Activated T-cell treated with anti-CD3 and anti-CD28 coated beads, Interleukin-2, amount 50 U/mL, for 4 hours (primary cell): ENCODE measurements around the gene DVL1. TPM values are rescaled to one million over a fixed set of nuclear protein-coding genes. Genes with fewer than 3 reads are reported as not detected.

Experiments used
- ATAC-seq, 2 donors: fragments of 200-7000 bp; cut with Tn5 transposase; one replicate each; pipeline ENCODE4 v1.10.0; 2021
- DNase-seq: peaks from one replicate; pipeline ENCODE4 v3.0.0-alpha.2; 2020
- H3K27me3 Mint-ChIP-seq: one replicate; pipeline ENCODE4 v1.8.0; 2021; ENCODE audit warnings: low read depth, mixed read lengths
- H3K36me3 Mint-ChIP-seq: one replicate; pipeline ENCODE4 v1.8.0; 2022; ENCODE audit warnings: mixed read lengths; ENCODE audit not compliant: insufficient read depth
- H3K4me1 Mint-ChIP-seq: one replicate; pipeline ENCODE4 v1.8.0; 2021; ENCODE audit warnings: low read depth, mixed read lengths
- H3K4me3 Mint-ChIP-seq: one replicate; pipeline ENCODE4 v1.8.0; 2021; ENCODE audit warnings: mild to moderate bottlenecking, moderate library complexity, mixed read lengths
- H3K9me3 Mint-ChIP-seq: one replicate; pipeline ENCODE4 v1.8.0; 2021; ENCODE audit warnings: mixed read lengths
- total RNA-seq, 3 donors: library from RNA; stranded (reverse); gene quantifications; one replicate each; pipeline ENCODE4 v1.2.1, GENCODE V29; 2021

DVL1 gene
- total RNA-seq, 3 donors from 2014 or later, result 70.7 to 74.6 (median 72.1) TPM

DNA sequence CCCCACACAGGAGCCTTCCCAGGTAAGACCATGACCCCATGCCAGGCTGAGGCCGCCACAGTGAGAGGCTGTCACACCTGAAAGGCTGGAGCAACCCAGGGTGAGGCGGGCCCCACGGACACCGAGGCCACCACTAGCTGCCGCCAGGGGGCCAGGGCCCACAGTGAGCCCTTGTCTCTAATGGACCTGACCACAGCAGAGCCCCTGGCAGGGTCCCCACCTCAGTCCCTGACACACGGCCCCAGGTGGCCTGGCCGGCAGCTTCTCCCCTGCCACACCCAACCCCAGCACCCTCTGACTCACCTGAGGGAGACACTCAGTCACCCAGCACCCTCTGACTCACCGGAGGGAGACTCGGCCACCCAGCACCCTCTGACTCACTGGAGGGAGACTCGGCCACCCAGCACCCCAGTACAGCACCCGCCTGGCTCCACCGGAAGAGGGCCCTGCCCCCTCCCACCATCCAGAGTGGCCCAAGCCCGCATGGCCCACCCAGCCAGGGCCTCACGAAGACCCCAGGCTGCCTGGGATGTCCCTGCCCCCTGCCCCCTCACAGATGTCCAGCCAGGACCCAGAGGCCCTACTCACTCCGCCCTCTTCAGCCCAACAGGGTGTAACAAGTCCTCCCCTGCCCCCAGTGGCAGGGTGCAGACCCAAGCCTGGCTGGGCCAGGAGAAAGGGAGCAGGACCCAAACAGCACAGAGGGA is 4.4 kb downstream of the DVL1 start:
- peak; percentile 57 for DNase-seq
- Mint-ChIP-seq H3K27me3 (no peaks in the 10 kb centered on the region), H3K36me3 (peaks cover 4% of the 10 kb centered on the region), H3K9me3 (no peaks in the 10 kb centered on the region), H3K4me1 (peaks cover 23% of the 10 kb centered on the region), H3K4me3 (no peak overlapping the region)
- peak; percentile 44 to 54 for ATAC-seq

- DNase-seq, result no peak
- H3K9me3 Mint-ChIP-seq, result no peaks in the 10 kb centered on the region
- no peak for ATAC-seq
- peaks cover 23% of the 10 kb centered on the region for H3K4me1 Mint-ChIP-seq
- H3K4me3 Mint-ChIP-seq, result no peak overlapping the region
- peaks cover 4% of the 10 kb centered on the region for H3K36me3 Mint-ChIP-seq
- H3K27me3 Mint-ChIP-seq, result no peaks in the 10 kb centered on the region
Observed at GRCh38 chr1:1343811-1344421, 5.3 kb downstream of the DVL1 start.

DNA sequence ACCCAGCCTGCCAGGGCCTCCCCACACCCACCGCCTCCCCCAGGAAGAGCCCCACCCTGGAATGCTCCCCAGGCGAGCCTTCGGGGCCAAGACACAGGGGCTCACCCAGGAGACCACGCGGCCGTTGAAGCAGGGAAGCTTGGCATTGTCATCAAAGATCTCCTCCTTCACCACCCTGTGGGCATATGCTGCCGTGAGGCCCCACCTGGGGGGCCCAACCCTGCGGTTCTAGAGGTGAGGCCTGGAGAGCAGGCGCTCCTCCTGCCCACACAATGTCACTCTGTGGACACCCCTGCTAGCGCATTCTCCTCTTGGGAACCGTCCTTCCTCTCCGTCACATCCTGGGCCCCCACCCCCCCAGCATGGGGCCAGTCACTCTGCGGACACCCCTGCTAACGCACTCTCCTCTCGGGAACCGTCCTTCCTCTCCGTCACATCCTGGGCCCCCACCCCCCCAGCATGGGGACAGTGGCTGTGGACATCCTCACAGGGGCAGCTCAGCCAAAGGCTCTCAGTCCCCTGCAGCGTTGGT is 6.6 kb downstream of the DVL1 start:
- Mint-ChIP-seq H3K27me3 (no peaks in the 10 kb centered on the region), H3K9me3 (no peaks in the 10 kb centered on the region), H3K36me3 (peaks cover 4% of the 10 kb centered on the region), H3K4me1 (peaks cover 22% of the 10 kb centered on the region), H3K4me3 (no peak overlapping the region)
- ATAC-seq (no peak), DNase-seq (no peak)

DNA sequence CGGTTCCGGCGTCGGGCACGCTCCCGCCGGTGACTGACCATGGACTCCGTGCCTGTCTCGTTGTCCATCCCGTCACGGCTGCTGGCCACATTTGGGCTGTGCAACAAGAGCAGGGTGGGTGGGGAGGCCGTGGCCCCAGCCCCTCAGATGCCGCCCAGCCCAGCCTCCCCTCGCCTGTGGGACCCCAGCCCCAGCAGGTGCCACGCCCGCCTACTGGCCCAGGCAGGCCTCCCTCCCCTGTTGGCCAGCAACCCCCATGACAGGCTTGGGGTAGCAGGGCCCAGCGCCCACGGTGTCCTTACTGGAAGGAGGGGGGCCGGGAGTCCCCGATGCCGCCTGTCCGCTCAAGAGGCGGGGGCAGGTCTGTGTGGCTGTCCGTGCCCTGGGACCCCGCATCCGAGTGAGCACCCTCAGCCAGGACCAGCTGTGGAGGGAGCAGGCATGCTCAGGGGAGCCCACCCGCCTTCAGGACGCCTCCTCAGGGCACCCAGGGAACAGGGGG is 7.1 kb downstream of the DVL1 start:
- Mint-ChIP-seq H3K9me3 (no peaks in the 10 kb centered on the region), H3K4me1 (peaks cover 16% of the 10 kb centered on the region), H3K27me3 (no peaks in the 10 kb centered on the region), H3K4me3 (no peak overlapping the region), H3K36me3 (peaks cover 4% of the 10 kb centered on the region)
- no peak for DNase-seq
- ATAC-seq, result no peak

DNA sequence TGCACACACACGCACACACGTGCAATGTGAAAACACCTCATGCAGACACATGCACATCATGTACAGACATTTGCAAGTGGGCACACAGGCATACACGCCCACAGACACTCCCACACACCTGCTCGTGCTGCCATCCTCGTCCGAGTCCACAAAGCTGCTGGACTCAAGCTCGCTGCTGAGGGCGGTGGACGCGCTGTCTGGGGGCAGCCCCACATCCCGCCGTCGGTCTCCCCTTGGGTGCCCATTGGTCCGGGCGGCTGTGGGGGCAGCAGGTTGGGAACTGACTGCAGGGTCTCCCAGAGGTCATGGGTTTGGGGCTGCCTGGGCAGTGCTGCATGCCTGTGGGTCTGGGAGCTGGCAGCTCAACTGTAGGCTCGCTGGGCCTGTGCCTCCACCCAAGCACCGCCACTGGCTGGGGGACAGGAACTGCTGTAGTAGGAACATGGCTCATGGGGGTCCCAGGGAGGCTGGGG is 7.6 kb downstream of the DVL1 start:
- Mint-ChIP-seq H3K9me3 (no peaks in the 10 kb centered on the region), H3K4me3 (no peak overlapping the region), H3K36me3 (peaks cover 4% of the 10 kb centered on the region), H3K27me3 (no peaks in the 10 kb centered on the region), H3K4me1 (peaks cover 11% of the 10 kb centered on the region)
- ATAC-seq, result no peak
- DNase-seq, result no peak

DNA sequence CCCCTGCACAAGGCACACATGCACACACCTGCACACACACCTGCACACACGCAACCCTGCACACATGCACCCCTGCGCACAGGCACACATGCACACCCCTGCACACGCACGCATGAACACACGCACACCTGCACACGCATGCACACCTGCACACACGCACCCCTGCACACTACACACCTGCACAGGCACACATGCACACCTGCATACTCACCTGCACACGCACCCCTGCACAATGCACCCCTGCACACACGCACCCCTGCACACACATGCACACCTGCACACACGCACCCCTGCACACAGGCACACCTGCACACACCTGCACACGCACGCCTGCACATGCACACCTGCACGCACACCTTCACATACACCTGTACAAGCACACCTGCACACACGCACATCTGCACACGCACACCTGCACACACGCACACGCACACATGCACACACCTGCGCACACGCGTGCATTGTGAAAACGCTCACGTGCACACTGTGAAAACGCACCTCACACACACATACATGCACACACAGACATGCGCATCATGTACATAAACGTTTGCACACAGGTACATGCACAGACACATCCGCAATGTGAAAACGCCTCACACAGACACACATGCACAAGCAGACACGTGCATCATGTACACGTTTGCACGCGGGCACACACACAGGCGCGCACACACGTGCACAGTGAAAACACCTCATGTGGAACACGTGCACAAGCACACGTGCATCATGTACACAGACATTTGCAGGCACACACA is 8.2 kb downstream of the DVL1 start:
- no peak for ATAC-seq
- peaks cover 4% of the 10 kb centered on the region for H3K36me3 Mint-ChIP-seq
- no peaks in the 10 kb centered on the region for H3K9me3 Mint-ChIP-seq
- no peaks in the 10 kb centered on the region for H3K27me3 Mint-ChIP-seq
- peaks cover 6% of the 10 kb centered on the region for H3K4me1 Mint-ChIP-seq
- DNase-seq, result no peak
- H3K4me3 Mint-ChIP-seq, result no peak overlapping the region

- Mint-ChIP-seq H3K27me3 (no peaks in the 10 kb centered on the region), H3K36me3 (peaks cover 4% of the 10 kb centered on the region), H3K4me3 (no peak overlapping the region), H3K9me3 (no peaks in the 10 kb centered on the region), H3K4me1 (peaks cover 4% of the 10 kb centered on the region)
- DNase-seq (no peak), ATAC-seq (no peak)
Observed at GRCh38 chr1:1340185-1340584, 9.0 kb downstream of the DVL1 start.

GRCh38 chr1:1338278-1338677 is 10.9 kb downstream of the DVL1 start:
- Mint-ChIP-seq H3K27me3 (no peaks in the 10 kb centered on the region), H3K36me3 (peaks cover 4% of the 10 kb centered on the region), H3K4me1 (no peaks in the 10 kb centered on the region), H3K4me3 (no peak overlapping the region), H3K9me3 (no peaks in the 10 kb centered on the region)
- no peak for DNase-seq
- no peak for ATAC-seq

- Mint-ChIP-seq H3K27me3 (no peaks in the 10 kb centered on the region), H3K9me3 (no peaks in the 10 kb centered on the region), H3K4me3 (no peak overlapping the region), H3K36me3 (peaks cover 4% of the 10 kb centered on the region), H3K4me1 (no peaks in the 10 kb centered on the region)
- peak; percentile 30 for DNase-seq
- peak; percentile 73 to 74 for ATAC-seq
Observed at GRCh38 chr1:1337793-1338147, 11.4 kb downstream of the DVL1 start.

DNA sequence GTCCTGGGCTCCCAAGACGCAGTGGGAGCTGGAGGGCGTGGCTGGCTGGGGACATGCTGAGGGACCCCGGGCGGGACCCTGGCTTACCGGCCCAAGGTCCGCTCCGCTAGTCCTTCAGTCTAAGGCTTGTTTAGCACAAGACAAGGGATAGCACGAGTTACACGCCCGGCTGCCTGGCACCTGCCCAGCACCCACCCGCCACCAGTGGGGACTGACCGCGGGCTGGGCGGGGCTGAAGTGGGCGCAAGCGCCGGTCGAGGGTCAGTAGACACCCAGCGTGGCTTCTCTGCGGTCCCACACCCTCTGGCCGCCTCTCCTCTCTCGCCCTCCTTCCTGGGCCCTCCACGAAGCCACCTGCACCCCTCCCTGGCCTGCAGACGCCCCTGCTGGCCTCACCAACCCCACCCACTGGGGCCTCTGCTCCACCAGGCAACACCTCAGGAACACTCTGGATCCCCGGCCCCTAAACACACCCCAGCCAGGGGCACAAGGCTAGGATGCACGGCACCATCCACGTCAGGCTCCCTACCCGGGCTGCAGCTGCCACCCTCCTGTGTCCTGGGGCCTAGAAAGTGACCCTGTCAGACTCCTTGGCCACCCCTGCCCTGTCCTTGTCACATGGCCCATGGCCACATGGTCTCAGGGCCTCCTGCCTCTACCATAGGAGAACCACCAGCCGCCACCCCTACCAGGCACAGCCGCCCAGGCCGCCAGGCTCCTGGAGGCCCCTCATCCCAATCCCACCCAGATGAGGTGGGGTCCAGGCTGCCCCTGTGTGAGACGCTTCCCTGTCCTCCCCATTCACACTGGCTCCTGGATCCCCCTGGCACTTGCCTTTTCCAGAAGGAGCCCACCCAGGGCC is 12.1 kb downstream of the DVL1 start:
- H3K4me3 Mint-ChIP-seq, result no peak overlapping the region
- H3K27me3 Mint-ChIP-seq, result no peaks in the 10 kb centered on the region
- ATAC-seq, result no peak
- peaks cover 4% of the 10 kb centered on the region for H3K36me3 Mint-ChIP-seq
- no peaks in the 10 kb centered on the region for H3K4me1 Mint-ChIP-seq
- DNase-seq, result no peak
- H3K9me3 Mint-ChIP-seq, result no peaks in the 10 kb centered on the region

GRCh38 chr1:1336446-1336845 is 12.8 kb downstream of the DVL1 start:
- no peaks in the 10 kb centered on the region for H3K27me3 Mint-ChIP-seq
- peaks cover 4% of the 10 kb centered on the region for H3K36me3 Mint-ChIP-seq

GRCh38 chr1:1335792-1336248 is 13.4 kb downstream of the DVL1 start:
- no peak overlapping the region for H3K4me3 Mint-ChIP-seq
- ATAC-seq (no peak), DNase-seq (no peak)
- H3K27me3 Mint-ChIP-seq, result no peaks in the 10 kb centered on the region
- no peaks in the 10 kb centered on the region for H3K36me3 Mint-ChIP-seq
- no peaks in the 10 kb centered on the region for H3K4me1 Mint-ChIP-seq
- no peaks in the 10 kb centered on the region for H3K9me3 Mint-ChIP-seq

More at GRCh38 chr1:1336446-1336845, 12.8 kb downstream of the DVL1 start:
- ATAC-seq, result no peak
- Mint-ChIP-seq H3K9me3 (no peaks in the 10 kb centered on the region), H3K4me1 (no peaks in the 10 kb centered on the region), H3K4me3 (no peak overlapping the region)
- DNase-seq, result no peak

DNA sequence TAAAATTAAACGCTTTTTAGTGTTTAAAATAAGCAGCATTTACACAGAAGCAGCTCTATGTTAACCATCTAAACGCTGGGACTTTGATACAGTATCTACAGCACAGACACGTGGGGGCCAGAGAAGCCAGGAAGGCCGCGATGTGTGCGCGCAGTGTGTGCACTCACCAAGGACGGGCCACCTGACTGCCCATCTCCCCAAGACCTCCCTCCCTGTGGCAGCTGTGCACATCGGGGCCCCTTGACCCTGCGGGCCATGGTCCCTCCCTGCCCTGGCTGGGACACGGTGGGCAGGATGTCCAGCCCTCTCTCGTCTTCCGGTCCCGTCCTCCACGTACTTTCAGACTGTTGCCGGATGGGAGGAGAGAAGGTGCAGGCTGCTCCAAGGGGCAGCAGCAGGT is 13.9 kb downstream of the DVL1 start:
- no peak for DNase-seq
- Mint-ChIP-seq H3K9me3 (no peaks in the 10 kb centered on the region), H3K4me1 (no peaks in the 10 kb centered on the region), H3K36me3 (no peaks in the 10 kb centered on the region), H3K27me3 (no peaks in the 10 kb centered on the region), H3K4me3 (no peak overlapping the region)
- no peak for ATAC-seq

- DNase-seq, result no peak
- Mint-ChIP-seq H3K27me3 (no peaks in the 10 kb centered on the region), H3K4me3 (no peak overlapping the region), H3K36me3 (no peaks in the 10 kb centered on the region), H3K4me1 (peaks cover 1% of the 10 kb centered on the region), H3K9me3 (no peaks in the 10 kb centered on the region)
- ATAC-seq, result no peak
Observed at GRCh38 chr1:1334835-1335234, 14.4 kb downstream of the DVL1 start.
